HG03108 (cell line): Measurements from ENCODE around the gene LDHAL6B.

ENCODE experiments used
- ATAC-seq: cut with Tn5 transposase; IDR thresholded peaks from one replicate; pipeline ENCODE4 v1.9.1; 2021; ENCODE audit warnings: moderate library complexity; ENCODE audit not compliant: unreplicated experiment

Gene LDHAL6B

GRCh38 chr15:59249816-59250215 is 43.2 kb downstream of the LDHAL6B start:
- no peak for ATAC-seq

- no peak for ATAC-seq
These were observed 43.6 kb downstream of the LDHAL6B start for GRCh38 chr15:59250249-59250648.

GRCh38 chr15:59251001-59251845 is 44.6 kb downstream of the LDHAL6B start:
- ATAC-seq, result peak; percentile 45

GRCh38 chr15:59252137-59252536 is 45.5 kb downstream of the LDHAL6B start:
- ATAC-seq, result no peak

GRCh38 chr15:59255680-59256336 is 49.2 kb downstream of the LDHAL6B start:
- ATAC-seq, result no peak

- ATAC-seq, result no peak
These were observed 49.8 kb downstream of the LDHAL6B start for GRCh38 chr15:59256482-59256881.

- ATAC-seq, result no peak
These were observed 50.5 kb downstream of the LDHAL6B start for GRCh38 chr15:59257140-59257539.
